Left renal cortex interstitium (tissue), 4 donors: ENCODE results near the gene RPS24. TPM values are rescaled to one million over a fixed set of nuclear protein-coding genes. Genes with fewer than 3 reads are reported as not detected.
A peak's percentile ranks its signal among the peaks of the same experiment; 100 is the strongest.
"Not testable (repeated sequence)": the region's sequence is repeated elsewhere in the genome, so short reads cannot be mapped to it uniquely, and the experiment has no call there.

Source experiments
- DNase-seq, 4 donors: peaks; one replicate each; pipeline ENCODE4 v3.0.0-alpha.2; 2013; ENCODE audit warnings: low read depth in 4 of 4, low spot score in 2 of 4, missing footprints in 1 of 4
- polyA plus RNA-seq, 4 donors: library from polyadenylated mRNA; unstranded; fragments of 120-200 nt; gene quantifications; one replicate each; pipeline ENCODE4 v1.2.1, GENCODE V29; 2013; ENCODE audit not compliant: insufficient read length in 4 of 4

Gene RPS24
- 1,000 to 10,000 TPM; 2,809 to 4,506 (median 3,046) TPM for polyA plus RNA-seq

DNA sequence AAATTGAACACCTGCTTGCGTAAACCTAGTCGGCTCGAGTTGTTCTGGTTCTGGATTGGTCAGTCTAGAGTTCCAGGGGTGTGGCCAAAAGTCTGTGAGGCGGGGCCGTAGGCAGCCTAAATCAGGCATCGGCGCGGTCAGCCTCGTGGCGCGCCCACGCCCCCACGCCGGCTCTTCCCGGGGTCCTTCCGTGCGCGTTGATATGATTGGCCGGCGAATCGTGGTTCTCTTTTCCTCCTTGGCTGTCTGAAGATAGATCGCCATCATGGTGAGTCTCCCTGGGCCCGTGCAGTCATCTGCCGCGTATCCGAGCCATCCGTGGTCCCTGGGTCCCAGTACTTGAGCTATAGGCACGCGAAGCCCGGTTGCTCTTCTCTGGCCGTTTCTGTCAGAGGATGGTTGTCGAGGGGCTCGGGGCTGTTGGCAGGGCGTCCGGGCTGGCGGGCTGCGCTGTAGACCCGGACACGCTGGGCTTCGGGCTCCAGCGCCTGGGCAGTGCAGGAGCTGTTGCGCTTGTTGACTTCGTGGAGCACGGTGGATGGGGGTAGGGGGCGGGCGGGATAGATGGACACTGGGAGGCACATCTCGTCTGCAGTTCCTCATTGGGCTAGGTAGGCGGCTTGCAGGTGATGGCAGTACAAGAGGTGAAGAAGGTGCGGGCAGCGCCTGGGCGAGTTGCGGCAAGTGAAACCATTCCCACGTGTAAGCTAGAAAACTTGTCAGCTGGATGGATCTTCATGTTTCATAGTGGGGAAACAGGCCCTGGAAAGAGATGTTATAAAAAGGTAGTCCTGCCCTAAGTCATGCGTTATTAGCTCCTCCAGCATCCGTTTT lies at the start of gene RPS24:
Gene RPS24 (plus strand): TSS at position 227 of the 834 bp plus-strand sequence. CDS start 39 bp downstream, at position 266.
- DNase-seq = peak; percentile 91 to 96 (median 93)

DNA sequence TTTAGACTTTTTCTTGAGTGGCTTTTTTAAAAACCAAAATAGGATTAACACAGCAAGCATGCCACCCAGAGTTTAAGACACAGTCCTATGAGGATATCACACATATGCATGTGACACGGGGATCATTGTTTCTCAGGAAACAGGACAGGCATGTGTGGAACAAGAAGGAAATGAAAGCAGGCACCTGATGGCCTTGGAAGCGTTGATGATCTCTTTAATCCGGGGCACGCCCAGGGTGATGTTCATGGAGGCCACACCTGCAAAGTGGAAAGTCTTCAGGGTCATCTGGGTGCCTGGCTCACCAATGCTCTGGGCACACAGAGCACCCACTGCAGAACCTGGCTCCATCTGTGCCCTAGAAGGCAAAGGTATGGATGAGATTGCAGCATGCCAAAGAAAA lies 48.7 kb upstream of the RPS24 start:
- no peak for DNase-seq

DNA sequence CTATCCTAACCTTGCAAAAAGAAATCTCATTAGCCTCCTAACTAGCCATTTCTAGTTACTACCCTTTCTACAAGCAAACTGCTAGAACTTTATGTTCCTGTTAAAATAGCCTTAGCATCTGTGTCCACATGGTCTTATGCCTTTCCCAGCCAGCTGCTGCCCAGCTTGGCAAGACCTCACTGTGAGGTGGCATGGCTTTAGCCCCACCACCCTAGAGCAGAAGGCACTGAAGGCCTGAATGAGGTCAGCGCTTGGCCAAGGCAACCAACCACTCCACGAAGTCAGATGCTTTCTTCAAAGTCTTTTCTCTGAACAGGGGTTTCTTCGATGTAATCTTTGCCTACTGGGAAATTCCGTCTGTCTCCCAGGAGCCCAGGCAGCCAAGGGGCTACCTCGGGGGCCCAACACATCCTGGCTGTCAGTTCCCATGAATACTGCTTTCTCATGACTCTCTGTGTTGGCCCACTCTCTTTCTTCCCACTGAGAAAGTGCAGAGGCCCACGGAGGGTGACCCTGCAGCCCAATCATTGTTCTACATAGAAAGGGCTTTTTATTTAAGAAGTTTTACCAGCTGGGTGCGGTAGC lies 45.9 kb upstream of the RPS24 start:
- DNase-seq = no peak

DNA sequence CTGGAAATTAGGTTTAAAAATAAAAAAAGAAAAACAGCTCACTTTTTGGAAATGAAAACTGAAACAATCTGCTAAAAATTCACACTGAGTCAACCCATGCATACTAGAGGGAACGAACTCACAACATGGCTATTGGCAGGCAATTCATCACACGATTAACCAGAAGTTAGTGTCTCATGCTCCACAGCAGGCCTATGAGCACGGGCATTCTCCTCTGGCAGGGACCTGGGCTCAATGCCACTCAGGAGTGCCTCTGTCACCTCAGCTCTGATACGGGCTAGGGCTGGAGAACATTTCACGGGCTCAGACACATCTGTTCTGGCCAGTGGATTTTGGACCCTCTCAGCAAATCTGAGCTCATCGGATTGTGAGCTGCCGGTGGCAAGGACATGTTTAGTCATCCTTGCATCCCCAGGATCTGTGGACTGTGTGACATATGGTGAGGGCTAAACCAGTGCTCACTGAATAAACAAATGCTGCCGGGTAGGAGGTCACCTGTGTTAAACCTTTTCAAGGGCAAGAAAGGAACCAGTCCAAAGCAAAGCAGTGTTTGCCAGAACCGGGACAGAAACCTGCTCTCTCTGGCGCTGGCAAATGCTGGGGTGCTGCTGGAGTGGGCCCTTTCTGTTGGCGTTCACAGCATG lies 44.5 kb upstream of the RPS24 start:
- DNase-seq = no peak

DNA sequence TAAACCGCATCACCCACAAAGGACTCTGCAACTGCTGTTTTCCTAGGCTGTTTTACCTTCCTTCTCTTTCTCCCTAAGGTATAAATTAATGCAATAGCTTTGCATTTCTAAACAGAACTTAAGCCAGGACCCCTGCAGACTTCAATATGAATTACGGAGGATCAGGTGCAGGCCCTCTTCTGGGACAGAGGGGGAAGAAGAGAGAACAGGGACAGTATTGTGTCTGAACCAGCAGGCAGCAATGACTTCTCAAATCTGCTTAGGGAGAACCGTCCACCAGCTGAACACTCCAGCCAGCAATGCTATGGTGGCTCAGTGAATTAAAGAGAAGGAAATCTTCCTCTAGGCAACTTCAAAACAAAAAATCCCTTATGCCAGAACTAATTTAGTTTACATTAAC lies 40.0 kb upstream of the RPS24 start:
- no peak for DNase-seq

DNA sequence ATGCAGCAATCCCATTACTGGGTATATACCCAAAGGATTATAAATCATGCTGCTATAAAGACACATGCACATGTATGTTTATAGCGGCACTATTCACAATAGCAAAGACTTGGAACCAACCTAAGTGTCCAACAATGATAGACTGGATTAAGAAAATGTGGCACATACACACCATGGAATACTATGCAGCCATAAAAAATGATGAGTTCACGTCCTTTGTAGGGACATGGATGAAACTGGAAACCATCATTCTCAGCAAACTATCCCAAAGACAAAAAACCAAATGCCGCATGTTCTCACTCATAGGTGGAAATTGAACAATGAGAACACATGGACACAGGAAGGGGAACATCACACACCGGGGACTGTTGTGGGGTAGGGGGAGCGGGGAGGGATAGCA lies 34.9 kb upstream of the RPS24 start:
- not testable (repeated sequence) for DNase-seq

DNA sequence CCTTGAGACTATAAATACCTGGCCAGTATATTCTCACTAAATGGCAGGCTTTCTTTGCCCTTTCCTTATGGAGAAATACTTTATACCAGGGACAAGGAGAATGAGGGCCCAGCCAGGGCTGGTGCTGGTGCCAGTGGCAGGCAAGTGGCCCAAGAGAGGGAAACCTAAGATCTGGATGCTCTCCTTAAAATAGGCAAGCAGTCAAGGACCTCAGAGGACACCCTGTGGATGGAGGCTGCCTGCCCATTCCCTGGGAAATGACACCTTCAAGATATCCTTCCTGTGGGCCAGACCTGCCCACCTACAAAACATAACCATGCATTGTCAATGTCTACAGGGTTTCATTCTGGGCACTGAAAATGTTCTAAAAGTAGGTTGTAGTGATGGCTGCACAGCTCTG lies 33.5 kb upstream of the RPS24 start:
- no peak for DNase-seq

DNA sequence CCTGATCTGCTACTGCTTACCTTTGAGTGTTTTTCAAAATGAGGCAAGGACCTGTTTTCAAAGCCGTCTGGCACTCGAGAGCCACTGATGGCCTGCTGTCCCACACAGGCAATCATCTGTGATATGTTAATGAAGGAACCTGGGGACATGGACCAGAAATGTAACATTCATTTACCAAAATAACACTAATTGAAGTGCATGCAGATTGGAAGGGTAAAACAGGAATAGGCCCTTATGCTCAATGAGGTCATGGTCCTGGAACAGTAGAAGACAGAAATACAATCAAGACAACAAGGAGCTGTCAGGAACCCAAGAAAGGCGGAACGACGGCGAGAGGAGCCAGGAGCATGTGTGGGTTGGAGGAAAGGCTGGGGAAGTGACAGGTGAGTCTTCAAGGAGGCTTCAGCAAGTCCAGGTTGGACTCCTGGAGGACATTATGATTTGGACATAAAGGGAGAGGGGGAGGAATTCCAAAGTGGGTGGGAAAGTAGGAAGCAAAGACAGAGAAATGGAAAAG lies 32.6 kb upstream of the RPS24 start:
- DNase-seq = no peak

DNA sequence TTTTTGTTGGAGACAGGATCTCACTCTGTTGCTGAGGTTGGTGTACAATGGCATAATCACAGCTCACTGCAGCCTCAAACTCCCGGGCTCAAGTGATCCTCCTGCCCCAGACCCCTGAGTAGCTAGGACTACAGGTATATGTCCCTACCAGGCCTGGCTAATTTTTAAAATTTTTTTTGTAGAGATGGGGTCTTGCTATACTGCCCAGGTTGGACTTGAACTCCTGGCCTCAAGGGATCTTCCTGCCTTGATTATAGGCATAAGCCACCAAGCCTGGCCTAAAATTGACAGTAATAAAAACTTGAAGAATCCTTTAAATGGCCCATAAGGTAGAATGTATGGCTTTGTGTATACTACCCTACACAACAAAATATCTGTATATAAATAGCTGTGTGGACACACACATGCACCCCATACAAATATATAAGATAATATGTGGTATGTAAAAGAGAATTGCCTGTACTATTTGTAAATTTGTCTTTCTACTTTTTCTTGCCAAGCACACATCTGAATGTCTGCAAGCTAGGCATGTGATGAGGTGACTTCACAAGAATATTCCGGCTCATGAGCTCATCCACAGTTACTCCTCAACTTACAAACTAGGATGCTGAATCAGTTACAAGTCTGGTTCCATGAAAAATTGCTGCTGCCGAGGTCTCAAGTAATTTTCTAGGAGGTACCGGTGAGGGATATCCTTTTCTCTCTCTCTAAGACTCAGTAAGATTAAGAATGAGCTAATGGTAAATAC lies 30.9 kb upstream of the RPS24 start:
- no peak for DNase-seq

DNA sequence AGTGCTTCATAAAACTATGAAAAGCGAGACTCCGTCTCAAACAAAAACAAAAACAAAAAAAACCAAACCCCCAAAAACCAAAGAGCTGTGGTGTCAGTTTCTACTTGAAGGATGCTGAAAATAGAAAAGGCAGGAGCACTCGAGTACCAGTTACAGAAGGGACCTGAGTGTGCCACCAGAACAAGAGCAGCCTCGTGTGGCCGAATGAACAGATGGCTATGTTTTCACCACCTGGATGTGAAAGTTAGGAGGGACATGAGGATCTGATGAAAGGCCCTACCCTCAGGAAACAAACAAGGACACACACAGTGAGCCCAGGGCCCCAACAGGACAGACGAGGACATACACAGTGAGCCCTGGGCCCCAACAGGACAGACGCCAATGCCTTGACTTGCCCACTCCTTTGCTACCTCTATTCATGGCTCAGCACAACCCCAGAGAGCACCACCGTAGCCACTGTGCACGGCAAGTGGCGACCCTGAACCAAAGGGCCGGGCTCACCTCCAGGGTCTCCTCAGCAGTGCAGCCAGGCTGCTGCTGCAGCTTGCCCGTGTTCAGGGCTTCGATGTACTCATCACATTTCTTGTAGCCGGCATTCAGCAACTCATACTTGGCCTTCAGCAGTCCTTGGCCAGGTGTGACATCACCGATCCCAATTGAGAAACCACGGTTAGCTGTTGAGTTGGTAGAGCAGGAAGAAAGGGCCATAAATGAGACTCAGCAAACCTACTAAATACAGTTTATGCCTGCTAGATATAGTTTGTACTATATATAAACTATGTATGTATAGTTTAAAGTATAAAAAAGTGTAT lies 29.2 kb upstream of the RPS24 start:
- DNase-seq = no peak

DNA sequence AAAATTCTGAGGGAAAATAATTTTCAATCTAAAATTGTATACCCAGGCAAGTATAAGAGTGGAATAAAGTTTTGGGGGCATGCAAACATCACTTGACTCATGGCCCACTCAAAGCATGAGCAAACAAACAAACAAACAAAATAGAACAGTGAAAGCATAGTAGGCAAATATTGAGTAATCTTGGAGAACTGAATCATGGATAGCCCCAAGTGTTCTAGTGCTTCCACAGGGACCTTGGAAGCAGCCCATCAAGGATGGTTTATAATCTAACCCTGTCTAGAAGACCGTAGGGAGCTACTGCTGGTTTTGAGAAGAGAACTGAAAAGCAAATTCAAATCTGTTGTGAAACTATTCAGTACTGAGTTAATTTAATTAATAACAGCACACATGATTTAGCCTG lies 26.5 kb upstream of the RPS24 start:
- no peak for DNase-seq

DNA sequence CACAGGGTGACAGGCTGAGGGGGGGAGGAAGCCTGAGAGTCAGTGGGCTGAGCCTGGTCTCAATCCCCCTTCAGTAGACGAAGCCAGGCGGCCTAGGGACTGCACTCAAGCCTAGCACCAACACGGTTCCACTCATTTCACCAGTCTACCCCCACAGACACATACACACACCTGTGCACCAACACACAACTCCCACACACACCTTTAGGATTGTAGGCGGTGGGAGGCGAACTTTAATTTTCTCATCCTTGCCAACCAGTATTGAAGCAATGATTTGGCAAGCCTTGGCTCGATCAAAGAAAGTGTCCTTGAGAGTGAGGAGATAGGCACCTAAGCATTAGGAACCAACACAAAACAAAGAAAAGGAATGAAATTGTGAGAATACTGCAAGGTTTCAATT lies 24.0 kb upstream of the RPS24 start:
- DNase-seq = no peak

DNA sequence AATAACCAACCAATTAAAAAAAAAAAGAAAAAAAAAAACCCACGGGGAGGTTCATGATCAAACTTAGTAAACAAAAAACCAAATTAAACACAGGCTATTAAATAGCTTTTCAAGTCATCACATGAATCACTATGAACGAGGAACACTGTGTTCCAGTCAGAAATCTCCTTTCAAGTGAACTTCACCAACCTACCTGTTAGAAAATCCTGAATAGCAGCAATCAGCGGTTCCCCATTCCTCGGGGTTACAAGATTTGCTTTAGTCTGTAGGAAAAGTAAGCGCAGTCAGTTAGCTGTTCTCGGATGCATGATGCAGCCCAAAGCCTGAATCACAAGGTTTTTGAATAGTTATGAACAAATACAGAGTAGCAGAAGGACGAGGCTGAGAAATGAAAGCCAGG lies 23.4 kb upstream of the RPS24 start:
- no peak for DNase-seq

DNA sequence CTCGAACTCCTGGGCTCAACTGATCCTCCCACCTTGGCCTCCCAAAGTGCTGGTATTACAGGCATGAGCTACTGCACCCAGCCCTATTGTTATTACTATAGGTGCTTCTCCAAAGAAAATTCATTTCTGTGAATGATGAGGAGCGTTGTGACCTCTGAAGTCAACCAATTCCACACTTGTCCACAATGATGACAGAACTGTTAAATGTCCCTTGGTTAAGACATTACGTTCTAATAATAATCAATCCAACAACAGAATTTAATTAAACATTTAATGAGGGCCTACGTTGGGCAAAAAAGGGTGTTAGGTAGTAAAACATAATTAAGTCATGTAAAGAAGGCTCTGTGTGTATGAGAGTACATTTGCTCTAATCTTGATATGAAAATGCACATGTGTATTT lies 22.6 kb upstream of the RPS24 start:
- DNase-seq = no peak

DNA sequence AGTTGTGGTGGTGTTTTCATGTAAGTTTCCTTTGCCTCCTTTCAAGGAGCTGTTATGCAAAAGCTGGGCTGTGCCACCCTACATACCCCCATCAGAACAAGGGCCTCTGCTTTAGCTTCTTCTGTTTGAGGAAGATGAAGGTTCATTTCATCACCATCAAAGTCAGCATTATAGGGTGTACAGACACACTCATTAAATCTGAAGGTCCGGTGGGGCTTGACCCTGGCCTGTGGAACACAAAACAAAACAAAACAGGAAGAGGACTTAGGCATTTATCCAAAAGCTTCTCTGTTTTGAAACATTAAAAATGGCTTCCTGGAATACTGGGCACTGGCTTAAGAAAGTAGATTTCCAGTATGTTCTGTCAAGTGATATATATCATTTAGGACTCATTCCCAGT lies 20.1 kb upstream of the RPS24 start:
- DNase-seq = no peak

DNA sequence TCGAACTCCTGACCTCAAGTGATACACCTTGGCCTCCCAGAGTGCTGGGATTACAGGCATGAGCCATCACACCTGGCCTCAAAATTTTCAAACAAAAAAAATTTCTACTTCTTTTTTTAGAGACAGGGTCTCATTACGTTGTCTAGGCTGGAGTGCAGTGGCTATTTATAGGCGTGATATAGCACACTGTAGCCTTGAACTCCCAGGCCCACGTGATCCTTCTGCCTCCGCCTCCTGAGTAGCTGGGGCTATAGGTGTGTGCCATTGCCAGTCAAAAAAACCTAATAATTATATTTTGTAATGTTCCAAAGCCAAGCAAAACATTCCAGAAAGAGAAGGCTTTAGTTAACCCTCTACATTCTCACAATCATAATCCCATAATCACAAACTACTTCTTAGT lies 18.1 kb upstream of the RPS24 start:
- no peak for DNase-seq

DNA sequence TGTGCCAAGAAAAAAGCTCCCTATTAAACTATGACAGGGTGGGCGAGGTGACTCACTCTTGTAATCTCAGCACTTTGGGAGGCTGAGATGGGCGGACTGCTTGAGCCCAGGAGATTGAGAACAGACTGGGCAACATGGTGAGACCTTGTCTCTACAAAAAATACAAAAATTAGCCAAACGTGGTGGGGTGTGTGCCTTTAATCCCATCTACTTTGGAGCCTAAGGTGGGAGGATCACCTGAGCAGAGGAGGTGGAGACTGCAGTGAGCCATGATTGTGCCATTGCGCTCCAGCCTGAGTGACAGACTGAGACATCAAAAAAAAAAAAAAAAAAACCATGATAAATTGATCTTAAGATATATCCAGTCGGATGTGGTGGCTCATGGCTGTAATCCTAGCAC lies 15.8 kb upstream of the RPS24 start:
- no peak for DNase-seq

DNA sequence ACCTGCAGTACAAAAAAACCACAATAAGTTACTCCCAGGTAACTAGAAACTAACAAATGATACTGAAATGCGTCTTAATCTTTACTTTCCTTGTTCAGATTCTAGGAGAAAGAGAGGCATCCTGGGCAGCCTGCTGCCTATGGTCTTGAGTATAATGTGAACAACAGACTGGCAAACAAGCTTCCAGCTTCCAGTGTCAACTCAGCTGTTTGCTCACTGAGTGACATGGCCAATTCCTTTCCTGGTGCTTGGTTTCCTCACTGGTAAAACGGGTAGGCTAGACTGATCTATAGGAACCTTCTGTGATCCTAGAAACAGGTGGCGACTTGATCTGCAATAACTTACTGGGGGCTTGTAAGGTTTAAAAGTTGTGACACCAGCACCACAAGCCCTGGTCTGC lies 14.4 kb upstream of the RPS24 start:
- DNase-seq = no peak

DNA sequence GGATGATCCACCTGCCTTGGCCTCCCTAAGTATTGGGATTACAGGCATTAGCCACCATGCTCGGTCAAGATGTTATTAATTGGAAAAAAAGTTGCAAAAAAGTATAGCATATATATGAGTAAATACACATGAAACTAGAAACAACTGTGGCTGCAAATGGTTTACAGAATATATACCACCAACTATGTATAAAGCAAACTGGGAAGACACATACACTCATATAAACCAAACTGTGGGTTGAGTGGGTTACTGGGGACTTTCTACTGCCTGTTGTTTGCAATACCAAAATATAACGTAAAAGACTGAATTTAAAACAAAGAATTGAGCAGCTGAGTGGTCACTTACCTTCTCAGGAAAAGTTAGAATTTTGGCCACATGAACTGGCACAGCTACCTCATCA lies 12.5 kb upstream of the RPS24 start:
- no peak for DNase-seq

DNA sequence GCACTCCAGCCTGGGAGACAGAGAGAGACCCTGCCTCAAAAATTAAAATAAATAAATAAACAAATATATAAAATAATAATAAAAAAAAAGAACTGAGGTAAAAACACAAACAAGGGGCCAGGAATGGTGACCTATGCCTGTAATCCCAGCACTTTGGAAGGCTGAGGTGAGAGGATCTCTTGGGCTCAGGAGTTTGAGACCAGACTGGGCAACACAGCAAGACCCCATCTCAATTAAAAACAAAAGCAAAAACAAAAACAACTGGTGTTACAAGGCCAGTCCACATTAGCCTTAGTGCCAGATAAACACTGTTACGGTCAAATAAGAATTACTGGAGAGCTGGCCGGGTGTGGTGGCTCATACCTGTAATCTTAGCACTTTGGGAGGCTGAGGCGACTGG lies 9.9 kb upstream of the RPS24 start:
- no peak for DNase-seq
